Retinal pigment epithelial cell (primary cell): Measurements from ENCODE around the gene PTPRN2.

Source experiments
- DNase-seq: peaks from one replicate; pipeline ENCODE4 v3.0.0-alpha.2; 2010; ENCODE audit warnings: low read depth
- H3K4me3 ChIP-seq: 2 replicates; pipeline ENCODE4 v1.5.1; 2011; ENCODE audit warnings: mild to moderate bottlenecking, low read length, control low read depth, moderate library complexity
- CTCF ChIP-seq: conservative IDR thresholded peaks from 2 replicates; pipeline ENCODE4 v1.5.1; 2011; ENCODE audit warnings: low read depth, low read length, control low read depth, inconsistent platforms

The PTPRN2 gene

GRCh38 chr7:157908006-157908782, 679.4 kb downstream of the PTPRN2 start:
- DNase-seq = no peak
- no peak for TF ChIP-seq CTCF
- H3K4me3 ChIP-seq = no peak overlapping the region

- H3K4me3 ChIP-seq = no peak overlapping the region
- no peak for TF ChIP-seq CTCF
- DNase-seq = no peak
These were observed 680.5 kb downstream of the PTPRN2 start for GRCh38 chr7:157907091-157907490.

- no peak overlapping the region for H3K4me3 ChIP-seq
- DNase-seq = no peak
- no peak for TF ChIP-seq CTCF
These were observed 681.0 kb downstream of the PTPRN2 start for GRCh38 chr7:157906583-157906982.

- no peak for DNase-seq
- no peak for TF ChIP-seq CTCF
- H3K4me3 ChIP-seq = no peak overlapping the region
These were observed 681.8 kb downstream of the PTPRN2 start for GRCh38 chr7:157905651-157906461.

GRCh38 chr7:157904866-157905570, 682.6 kb downstream of the PTPRN2 start:
- TF ChIP-seq CTCF = no peak
- H3K4me3 ChIP-seq = no peak overlapping the region
- DNase-seq = no peak

GRCh38 chr7:157904211-157904865, 683.3 kb downstream of the PTPRN2 start:
- no peak for DNase-seq
- no peak overlapping the region for H3K4me3 ChIP-seq

More at GRCh38 chr7:157904211-157904865, 683.3 kb downstream of the PTPRN2 start:
- no peak for TF ChIP-seq CTCF
